T47D (cell line): ENCODE measurements around the gene ZCCHC24.
A peak's percentile ranks its signal among the peaks of the same experiment; 100 is the strongest.

Experiments used
- DNase-seq, 2 experiments: peaks; one replicate each; pipeline versions ENCODE4 v3.0.0 to v3.0.0-alpha.2; 2011 to 2012; ENCODE audit warnings: low read depth in 1 of 2, low spot score in 1 of 2
- JUND ChIP-seq: IDR thresholded peaks from 2 replicates; pipeline ENCODE4 v1.6.1; 2012; ENCODE audit warnings: low read depth
- in situ Hi-C: cut with HindIII; loops from 2 replicates; pipeline ENCODE4 v1.10.0; 2016; ENCODE audit warnings: low sequenced_read_pairs, low pct_unique_long_range_greater_than_20kb

ZCCHC24 gene

DNA sequence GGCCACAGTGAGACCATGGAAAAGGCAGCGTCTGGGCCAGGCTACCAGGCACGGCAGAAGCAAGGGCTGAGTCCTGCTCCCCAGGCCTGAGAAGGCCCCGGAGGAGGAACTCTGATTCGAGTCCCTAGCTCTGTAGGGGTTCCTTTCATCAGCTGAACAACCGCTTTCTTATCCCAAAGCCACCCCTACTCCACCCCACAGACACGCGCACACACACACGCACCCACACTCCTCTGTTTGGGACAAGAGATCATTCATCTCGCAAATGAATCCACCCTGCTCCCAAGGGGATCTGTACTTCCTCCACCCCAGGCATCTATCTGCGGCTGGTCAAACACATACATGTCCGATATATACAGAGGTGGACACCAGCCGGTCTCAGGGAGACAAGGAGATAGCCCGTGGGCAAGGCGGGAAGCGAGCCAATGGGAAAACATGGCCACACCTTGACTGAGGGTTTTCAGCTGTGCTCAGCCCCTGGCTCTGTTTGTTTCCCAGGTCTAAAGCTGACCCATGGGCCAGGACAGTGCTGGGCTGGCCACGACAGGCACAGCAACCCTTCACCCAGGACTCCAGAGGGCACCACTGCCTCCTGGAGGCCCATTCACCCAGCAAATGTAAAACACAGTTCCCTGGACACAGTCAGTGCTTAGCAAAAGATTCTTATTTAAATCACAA is 7.3 kb downstream of the ZCCHC24 start:
- in situ Hi-C loops, result no loop called here
- no peak for TF ChIP-seq JUND
- peak in 1 of 2 experiments; percentile 45 for DNase-seq

DNA sequence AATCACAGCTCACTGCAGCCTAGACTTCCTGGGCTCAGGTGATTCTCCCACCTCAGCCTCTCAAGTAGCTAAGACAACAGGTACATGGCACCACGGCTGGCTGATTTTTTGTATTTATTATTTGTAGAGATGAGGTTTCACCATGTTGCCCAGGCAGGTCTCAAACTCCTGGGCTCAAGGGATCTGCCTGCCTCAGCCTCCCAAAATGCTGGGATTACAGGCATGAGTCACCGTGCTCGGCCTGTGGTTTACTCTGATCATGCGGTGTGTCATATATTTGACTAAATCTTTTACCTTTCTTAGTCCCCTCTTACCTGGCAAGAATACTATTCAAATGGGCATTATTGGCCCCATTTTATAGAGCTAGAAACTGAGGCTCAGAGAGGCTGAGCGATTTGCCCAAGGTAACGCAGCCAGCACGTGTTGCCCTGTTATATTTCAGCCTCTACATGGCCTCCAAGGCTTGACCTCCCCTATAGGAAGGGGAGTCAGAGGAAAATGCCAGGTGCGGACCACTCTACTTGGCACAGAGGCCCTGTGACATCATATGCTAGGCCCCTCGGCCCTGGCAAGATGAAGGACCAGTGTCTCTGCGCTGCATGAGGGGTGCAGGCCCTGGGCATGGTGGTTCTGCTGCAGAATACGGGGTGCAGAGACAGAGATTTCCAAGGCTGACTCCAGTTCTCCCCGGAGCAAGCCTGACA is 8.2 kb downstream of the ZCCHC24 start:
- no peak for TF ChIP-seq JUND
- DNase-seq, result no peak
- in situ Hi-C loops, result no loop called here

DNA sequence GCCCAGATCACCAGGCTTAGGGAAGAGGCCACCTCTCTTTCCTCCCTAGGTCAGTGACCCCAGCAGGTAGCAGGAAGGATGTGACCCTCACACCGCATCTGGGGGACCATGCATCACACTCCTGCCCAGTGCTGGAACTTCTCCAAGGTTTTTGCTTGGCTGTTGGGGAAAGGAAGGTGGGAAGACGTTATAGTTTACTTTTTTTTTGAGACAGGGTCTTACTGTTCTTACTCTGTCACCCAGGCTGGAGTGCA is 8.6 kb downstream of the ZCCHC24 start:
- DNase-seq, result no peak
- TF ChIP-seq JUND, result no peak
- in situ Hi-C loops, result no loop called here

DNA sequence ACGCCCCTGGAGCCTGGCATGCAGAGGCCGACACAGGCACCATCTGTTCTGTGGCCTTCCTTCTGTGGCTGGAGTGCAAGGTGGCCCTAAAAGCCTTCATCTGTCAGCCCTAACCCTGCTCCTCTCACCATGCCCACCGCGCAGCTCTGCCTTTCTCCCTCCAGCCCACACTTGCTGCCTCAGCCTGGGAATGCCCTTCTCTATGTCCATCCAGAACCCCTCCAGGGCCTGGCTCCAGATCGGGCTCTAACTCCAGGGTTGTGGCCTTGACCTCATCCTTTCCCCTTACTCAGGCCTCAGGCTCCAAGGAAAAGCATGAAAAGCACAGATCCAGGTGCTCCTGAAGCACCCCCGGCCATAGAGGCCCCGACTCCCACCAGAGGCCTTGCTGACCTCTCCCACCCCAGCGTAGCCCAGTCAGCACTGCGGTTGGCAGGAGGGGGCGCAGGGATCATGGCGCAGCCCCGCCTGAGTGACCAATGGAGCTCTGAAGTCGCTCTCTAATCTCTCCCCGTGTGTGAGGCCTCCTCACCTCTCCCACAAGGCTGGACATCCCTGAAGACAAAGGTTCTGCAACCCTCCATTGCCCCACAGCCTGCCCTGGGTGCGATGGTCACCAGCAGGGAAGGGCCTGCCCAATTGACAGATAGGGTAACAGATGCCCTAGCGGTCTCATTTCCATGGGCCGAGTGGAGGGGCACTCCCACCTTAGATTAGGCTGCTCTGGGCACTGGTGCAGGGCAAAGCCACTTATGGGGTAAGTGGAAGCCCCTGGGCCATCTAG is 9.2 kb downstream of the ZCCHC24 start:
- TF ChIP-seq JUND, result no peak
- in situ Hi-C loops, result no loop called here
- no peak for DNase-seq

DNA sequence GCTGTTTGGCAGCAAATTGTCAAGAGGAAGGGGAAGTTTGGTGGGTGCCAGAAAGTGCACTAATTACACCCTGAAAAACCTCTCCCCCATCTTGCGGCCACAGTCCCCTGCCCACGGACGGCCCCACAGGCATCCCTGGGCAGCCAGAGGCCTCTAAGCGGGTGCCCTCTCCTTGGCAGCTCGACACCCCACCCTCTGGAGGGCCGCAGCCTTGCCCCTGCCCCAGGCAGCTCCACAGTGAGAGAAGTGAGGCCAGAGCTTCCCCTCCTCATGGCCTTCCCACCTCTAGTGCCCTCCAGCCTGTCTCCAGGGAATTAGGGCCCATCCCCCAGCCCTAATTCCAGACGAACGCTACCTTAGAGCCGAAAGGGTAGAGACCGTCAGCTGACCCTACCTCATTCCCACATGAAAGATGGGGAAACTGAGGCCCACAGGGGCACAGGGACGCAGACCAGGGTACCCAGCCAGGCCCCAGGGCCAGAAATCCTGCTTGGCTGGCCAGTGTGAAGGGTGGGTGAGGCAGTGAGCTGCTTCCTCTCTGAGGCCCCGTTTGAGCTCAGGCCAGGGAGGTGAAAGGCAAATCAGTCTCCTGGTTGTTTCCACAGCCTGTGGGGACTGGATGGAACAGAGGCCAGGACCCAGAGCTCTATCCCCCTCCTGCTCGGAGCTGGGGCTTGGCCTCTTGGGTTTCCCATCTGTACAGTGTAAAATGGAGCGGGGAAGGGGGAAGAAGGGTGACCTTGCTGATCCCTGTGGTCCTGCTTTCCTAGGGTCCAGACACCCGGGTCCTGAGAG is 10.0 kb downstream of the ZCCHC24 start:
- TF ChIP-seq JUND, result no peak
- in situ Hi-C loops, result no loop called here
- no peak for DNase-seq

DNA sequence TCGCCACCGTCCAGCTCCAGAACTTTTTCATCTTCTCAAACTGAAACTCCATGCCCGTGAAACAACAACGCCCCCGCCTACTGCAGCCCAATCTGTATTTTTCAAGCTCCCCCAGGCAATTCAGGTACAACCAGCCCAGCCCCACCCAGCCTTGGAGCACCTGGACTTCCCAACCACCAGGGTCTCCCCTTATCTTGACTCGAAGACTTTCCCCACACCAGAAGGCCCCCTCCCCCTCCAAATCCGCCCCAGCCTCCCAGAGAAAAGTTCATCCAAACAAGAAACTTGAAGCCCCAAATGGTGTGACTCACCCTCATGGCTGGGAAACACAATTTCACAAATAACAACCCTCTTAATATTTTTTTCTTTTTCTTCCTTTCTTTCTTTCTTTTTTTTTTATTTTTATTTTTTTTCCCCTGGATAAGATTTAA is 10.6 kb downstream of the ZCCHC24 start:
- no peak for DNase-seq
- in situ Hi-C loops, result no loop called here
- TF ChIP-seq JUND, result no peak

DNA sequence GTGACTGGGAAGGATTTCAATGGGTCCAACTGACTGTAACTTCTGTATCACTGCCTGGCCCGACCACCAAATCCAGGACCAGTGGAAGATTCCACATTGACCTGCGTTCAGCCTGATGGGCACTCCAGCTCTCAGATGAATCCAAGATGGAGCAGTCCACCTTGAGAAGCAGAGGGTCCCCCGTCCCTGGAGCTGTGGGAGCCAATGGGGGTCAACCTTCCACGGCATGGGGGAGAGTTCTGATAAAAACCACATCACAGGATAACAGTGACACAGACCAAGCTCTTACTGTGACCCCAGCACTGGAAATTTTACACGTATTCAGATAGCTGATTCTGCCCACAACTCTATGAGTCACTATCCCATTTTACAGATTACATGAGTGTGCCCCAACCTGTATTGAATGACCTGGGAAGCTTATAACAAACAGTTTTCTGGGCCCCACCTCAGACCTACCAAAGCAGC is 11.2 kb downstream of the ZCCHC24 start:
- TF ChIP-seq JUND, result no peak
- in situ Hi-C loops, result no loop called here
- DNase-seq, result no peak

DNA sequence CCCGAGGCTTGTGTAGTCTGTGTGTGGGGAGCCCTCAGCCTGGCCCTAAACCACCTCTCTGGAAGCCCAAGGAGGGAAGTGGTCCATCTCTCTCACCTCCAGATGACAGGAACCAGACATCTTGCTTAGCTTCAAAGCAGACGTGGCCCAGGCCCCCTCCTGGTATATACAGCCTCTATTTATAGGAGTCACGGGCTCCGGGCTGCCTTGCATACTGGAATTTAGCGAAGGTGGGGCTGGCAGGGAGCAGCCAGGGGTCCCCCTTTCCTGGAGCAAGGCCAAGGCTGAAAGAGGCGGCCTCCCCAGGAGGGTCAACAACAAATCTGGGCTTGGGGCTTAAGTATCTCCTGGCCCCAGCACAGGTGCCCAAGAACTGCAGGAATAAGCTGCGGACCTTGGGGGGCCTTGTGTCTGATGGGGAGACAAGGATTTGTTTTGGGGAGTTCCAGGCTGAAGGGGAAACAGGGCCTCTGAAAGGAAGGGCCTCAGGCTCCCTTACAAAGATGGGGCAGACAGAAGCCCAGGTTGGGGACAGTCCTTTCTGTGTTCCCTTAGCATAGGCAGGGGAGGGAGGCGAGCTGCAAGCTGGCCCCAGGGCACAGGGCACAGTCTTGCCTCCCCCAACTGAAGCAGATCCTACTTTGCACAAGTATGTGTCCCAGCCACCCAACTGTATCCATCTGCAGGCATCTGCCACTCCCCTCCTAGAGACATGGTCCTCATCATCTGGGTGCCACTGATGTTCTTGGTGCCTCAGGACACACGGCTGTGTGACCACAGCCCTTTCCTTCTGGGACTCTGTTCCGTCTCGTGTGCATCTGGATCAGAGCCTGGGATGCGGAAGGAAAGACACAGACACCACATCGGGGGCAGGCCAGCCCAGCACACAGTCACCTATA is 11.9 kb downstream of the ZCCHC24 start:
- no peak for TF ChIP-seq JUND
- in situ Hi-C loops, result no loop called here

DNA sequence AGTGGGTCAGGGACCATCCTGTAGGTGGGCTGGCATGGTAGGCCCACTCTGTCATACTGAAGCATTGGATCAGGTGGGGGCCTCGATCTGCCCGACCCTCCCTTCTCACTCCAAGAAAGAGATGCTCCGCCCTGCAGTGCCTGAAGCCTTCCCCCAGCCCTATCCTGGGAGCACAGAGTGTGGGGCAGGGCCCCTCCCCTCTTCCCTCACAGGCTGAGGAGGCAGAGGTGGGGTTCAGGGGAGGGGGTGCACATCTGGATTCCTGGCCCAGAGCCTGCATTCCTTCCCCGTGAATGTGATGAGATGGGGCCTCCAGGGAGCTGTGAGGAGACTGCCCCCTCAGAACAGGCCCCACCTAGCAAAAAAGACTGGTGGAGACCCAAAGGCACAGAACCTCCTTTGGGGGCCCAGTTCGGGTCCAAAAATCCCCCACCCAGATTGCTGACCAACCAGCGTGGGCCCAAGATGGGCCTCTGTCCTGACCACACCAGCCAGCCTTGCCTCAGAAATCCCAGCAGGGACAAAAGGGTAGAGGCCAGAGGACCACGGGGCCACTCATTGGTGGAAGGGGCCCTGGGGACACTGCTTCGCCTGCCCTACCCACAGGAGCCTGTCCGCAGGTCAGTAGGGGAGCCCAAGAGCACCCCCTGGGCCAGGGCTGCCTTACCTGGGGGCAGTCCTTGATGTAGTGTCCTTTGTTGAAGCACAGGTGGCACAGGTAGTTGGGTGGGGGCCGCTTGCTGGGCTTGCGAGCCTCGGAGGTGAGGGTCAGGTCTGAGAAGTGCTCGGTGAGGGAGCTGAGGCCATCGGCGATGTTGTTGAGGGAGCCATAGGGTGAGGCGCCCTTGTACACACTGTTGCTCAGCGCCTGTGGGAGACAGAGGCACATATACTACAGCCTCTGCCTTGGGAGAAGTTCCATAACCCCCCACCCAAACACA is 13.3 kb downstream of the ZCCHC24 start:
- no peak for DNase-seq
- in situ Hi-C loops, result no loop called here
- no peak for TF ChIP-seq JUND

More for the DNA sequence above, 11.9 kb downstream of the ZCCHC24 start:
- no peak for DNase-seq

DNA sequence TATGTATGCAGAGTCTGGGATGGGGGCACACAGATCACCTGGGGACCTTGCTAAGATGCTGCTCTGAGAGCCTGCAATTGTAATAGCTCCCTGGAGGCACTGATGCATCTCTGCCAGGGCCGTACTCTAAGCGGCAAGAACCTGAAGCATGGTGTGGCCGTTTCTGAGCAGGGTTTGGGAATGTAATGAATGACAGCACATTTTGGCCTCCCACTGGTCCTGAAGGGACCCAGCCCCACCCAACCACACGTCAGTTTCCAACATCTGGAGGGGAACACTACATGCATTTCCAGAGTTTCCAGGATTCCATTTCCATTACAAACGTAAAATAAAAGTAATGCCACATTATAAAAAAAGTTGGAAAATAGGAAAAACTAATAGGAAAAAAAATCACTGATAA is 14.0 kb downstream of the ZCCHC24 start:
- DNase-seq, result no peak
- in situ Hi-C loops, result no loop called here
- no peak for TF ChIP-seq JUND

DNA sequence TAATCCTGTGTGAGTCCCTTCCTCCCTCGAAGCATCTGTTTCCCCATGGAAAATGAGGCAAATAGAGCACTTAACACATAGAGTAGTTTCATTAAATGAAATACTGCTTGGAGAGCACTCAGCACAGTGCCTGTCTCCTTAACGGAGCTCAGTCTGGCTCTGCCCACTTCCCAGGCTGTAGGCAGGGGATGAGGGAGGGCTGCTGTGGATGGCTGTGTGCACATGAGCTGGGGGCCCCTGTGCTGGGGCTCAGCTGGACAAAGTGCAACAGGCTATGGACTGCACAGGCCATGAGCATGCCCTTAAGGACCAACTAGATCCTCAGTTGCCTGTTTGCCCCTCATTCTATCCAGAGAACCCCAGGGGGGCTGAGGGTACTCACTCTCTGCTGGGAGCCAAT is 14.5 kb downstream of the ZCCHC24 start:
- in situ Hi-C loops, result no loop called here
- TF ChIP-seq JUND, result no peak
- DNase-seq, result no peak
